HK-2 (cell line): ENCODE measurements around the gene CCL4.
"Not testable (repeated sequence)": the region's sequence is repeated elsewhere in the genome, so short reads cannot be mapped to it uniquely, and the experiment has no call there.

Source experiments
- DNase-seq: peaks from one replicate; pipeline ENCODE4 v3.0.0-alpha.2; 2018; ENCODE audit not compliant: unreplicated experiment

The CCL4 gene

GRCh38 chr17:36087897-36088572 lies 15.6 kb upstream of the CCL4 start:
- DNase-seq, result not testable (repeated sequence)

- no peak for DNase-seq
These were observed 14.8 kb upstream of the CCL4 start for GRCh38 chr17:36088670-36089338.

GRCh38 chr17:36089339-36089865 lies 14.2 kb upstream of the CCL4 start:
- no peak for DNase-seq

GRCh38 chr17:36089888-36090836 lies 13.5 kb upstream of the CCL4 start, which contains the start of gene CCL3:
Gene CCL3, minus strand, starts transcription at chr17:36090143. Its CDS starts 85 bp downstream, at chr17:36090058.
- no peak for DNase-seq

GRCh38 chr17:36092230-36092629 lies 11.4 kb upstream of the CCL4 start:
- no peak for DNase-seq

GRCh38 chr17:36092715-36093114 lies 10.9 kb upstream of the CCL4 start:
- DNase-seq, result not testable (repeated sequence)

GRCh38 chr17:36094232-36094631 lies 9.4 kb upstream of the CCL4 start:
- no peak for DNase-seq

- DNase-seq, result no peak
These were observed 8.9 kb upstream of the CCL4 start for GRCh38 chr17:36094746-36095145.

- no peak for DNase-seq
These were observed 7.6 kb upstream of the CCL4 start for GRCh38 chr17:36095992-36096391.

GRCh38 chr17:36099004-36099403 lies 4.6 kb upstream of the CCL4 start:
- DNase-seq, result not testable (repeated sequence)

GRCh38 chr17:36104246-36104645 lies 619 bp downstream of the CCL4 start:
- DNase-seq, result not testable (repeated sequence)

- DNase-seq, result no peak
These were observed 1.1 kb downstream of the CCL4 start for GRCh38 chr17:36104701-36105181.

GRCh38 chr17:36105781-36106492 lies 2.3 kb downstream of the CCL4 start:
- DNase-seq, result no peak

- no peak for DNase-seq
These were observed 2.8 kb downstream of the CCL4 start for GRCh38 chr17:36106493-36106835.

GRCh38 chr17:36107660-36108059 lies 4.0 kb downstream of the CCL4 start:
- DNase-seq, result no peak

- not testable (repeated sequence) for DNase-seq
These were observed 4.6 kb downstream of the CCL4 start for GRCh38 chr17:36108265-36108664.

GRCh38 chr17:36111068-36111490 lies 7.5 kb downstream of the CCL4 start:
- DNase-seq, result no peak

GRCh38 chr17:36112572-36112971 lies 8.9 kb downstream of the CCL4 start:
- no peak for DNase-seq

GRCh38 chr17:36113131-36113530 lies 9.5 kb downstream of the CCL4 start:
- not testable (repeated sequence) for DNase-seq

GRCh38 chr17:36114971-36115648 lies 11.5 kb downstream of the CCL4 start:
- not testable (repeated sequence) for DNase-seq

- not testable (repeated sequence) for DNase-seq
These were observed 12.0 kb downstream of the CCL4 start for GRCh38 chr17:36115649-36115977.
